Bladder microvascular endothelial cell (primary cell): ENCODE data around the gene FMO5. TPM values are rescaled to one million over a fixed set of nuclear protein-coding genes. Genes with fewer than 3 reads are reported as not detected.

Experiments used
- total RNA-seq: library from RNA; depleted of rRNA; stranded (reverse); fragments of >200 nt; gene quantifications from 2 replicates; pipeline ENCODE4 v1.2.3, GENCODE V29; 2014

Gene FMO5
- 1.5 and 2.6 TPM in 2 replicates for total RNA-seq

GRCh38 chr1:147225193-147225730 lies at the start of gene FMO5:
FMO5 (minus strand) TSS chr1:147225339; CDS start chr1:147225029, 310 bp downstream.

GRCh38 chr1:147242449-147243227 lies 17.5 kb upstream of the FMO5 start, which contains the start of gene CHD1L:
CHD1L (plus strand) TSS chr1:147242684; CDS start chr1:147242704, 20 bp downstream.

GRCh38 chr1:147172168-147173016 lies 52.7 kb downstream of the FMO5 start, which contains the start of gene PRKAB2:
PRKAB2 (minus strand) TSS chr1:147172470; CDS start chr1:147172144, 326 bp downstream.

Other genes with a start within 250 kb of the FMO5 start
- gene PRKAB2, start 52.9 kb downstream of the FMO5 start, total RNA-seq, result 4.2 and 7.7 TPM in 2 replicates
- gene CHD1L, start 17.3 kb upstream of the FMO5 start, total RNA-seq, result 22.0 and 37.1 TPM in 2 replicates